Activated CD8-positive, alpha-beta memory T cell treated with anti-CD3 and anti-CD28 coated beads for 36 hours (primary cell): ENCODE measurements around the gene RAPGEF4. TPM values are rescaled to one million over a fixed set of nuclear protein-coding genes. Genes with fewer than 3 reads are reported as not detected.

Experiments used
- CTCF ChIA-PET: fragments of 350-600 bp; sonication (Branson Sonifier 250); formaldehyde crosslinking; loops from one replicate; lab custom pipeline; 2021; ENCODE audit warnings: antibody characterized with exemption; lab: Charles Lee
- POLR2A ChIA-PET: fragments of 350-600 bp; sonication (Branson Sonifier 250); formaldehyde crosslinking; loops from one replicate; lab custom pipeline; 2021; ENCODE audit warnings: antibody characterized with exemption; lab: Charles Lee
- total RNA-seq, 2 experiments: library from RNA; stranded (reverse); gene quantifications; one replicate each; pipeline ENCODE4 v1.2.3, GENCODE V29; 2021

RAPGEF4 gene
- total RNA-seq, 2 experiments from 2014 or later: not detected

DNA sequence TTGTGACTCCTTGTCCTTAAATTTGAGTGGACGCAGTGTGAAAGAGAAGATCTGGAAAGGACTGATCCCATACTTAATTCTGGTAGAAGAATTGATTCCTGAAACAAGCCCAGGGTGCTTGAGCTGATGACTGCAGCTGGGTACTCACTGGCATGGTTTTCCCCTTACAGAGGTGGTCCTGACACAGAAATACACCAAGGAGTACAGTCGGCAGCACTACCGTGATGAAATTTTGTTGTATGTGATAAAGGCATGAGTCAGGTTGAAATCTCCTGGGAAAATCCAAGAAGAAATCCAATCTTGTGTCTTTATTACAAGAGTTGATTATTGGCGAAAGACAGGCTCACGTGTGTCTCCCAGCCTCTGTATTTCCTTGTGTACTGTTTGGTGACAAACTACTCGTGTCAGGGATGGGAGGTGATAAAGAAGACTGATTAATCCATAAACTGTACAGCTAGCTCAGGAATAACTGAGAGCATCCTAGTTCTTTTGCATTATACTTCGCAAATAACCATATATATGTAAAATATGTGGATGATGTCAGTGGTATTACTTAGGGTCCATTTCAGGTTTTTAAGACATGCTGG lies 76.6 kb downstream of the RAPGEF4 start:
- POLR2A ChIA-PET: no interaction called here
- CTCF ChIA-PET: no interaction called here

- POLR2A ChIA-PET: no interaction called here
- CTCF ChIA-PET: no interaction called here
Observed at GRCh38 chr2:172813314-172813888, 77.8 kb downstream of the RAPGEF4 start.

- CTCF ChIA-PET: no interaction called here
- POLR2A ChIA-PET: no interaction called here
Observed at GRCh38 chr2:172817411-172817810, 81.8 kb downstream of the RAPGEF4 start.

DNA sequence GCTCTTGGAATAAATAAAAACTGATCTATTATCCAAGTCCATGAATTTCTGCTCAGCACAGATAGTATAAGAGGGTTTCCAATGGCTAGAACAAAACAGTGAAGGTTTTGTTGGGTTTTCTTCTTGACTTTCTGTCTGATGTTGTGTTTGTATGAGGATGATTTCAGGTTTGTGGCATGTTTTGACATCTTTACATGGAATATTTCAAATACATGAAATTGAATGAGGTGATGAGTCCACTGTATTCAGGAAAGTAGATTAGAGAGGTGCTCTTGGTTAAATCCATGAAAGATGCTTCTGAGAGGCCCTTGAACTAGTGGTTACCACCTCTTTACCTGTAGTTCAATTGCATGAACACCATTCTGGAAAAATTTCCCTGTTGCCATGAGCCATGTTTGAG lies 84.3 kb downstream of the RAPGEF4 start:
- ChIA-PET CTCF (no interaction called here), POLR2A (no interaction called here)

DNA sequence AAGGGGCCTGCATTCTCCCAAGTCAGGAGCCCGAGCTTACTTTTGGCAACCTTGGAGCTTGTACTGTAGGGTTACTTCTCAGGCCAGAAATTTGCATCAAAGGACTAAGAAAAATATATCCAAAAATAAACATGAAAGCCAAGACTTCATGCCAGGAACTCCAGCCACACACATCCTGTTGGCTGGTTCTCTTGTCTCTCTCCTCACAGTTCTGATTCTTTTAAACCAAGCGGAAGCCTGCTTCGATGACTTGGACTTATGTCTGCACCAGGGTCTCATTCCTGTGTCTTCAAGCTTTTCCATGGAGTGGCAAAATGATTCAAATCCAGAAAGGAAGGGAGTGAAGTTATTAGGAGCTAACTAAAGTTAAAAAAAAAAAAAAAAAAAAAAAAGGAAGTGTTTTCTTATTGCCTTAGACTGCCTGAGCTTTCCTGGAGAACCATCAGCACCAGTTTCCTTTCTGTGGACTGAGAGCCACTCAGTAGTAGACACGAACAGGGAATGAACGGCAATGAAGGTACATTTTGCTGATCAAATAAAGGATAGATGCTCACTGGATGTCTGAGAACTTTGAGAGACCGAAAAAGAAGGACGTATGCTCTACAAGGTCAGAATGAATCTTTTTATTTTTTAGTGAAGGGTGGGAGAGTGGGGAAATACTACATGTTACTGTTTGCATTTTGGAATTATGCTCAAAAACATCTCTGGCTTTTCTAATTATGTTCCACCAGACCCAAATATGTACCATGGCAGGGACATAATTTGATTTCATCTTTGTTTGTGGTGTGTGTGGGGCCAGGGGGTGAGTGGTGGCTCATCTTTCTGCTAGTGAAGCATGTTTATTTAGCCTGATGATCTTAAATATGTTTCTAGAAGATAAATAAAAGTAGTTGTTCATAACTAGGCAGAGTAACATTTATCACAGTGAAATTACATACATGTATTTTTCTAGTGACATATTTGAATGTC lies 86.0 kb downstream of the RAPGEF4 start:
- ChIA-PET CTCF (no interaction called here), POLR2A (no interaction called here)

- CTCF ChIA-PET: no interaction called here
Observed at GRCh38 chr2:172822585-172822984, 86.9 kb downstream of the RAPGEF4 start.

DNA sequence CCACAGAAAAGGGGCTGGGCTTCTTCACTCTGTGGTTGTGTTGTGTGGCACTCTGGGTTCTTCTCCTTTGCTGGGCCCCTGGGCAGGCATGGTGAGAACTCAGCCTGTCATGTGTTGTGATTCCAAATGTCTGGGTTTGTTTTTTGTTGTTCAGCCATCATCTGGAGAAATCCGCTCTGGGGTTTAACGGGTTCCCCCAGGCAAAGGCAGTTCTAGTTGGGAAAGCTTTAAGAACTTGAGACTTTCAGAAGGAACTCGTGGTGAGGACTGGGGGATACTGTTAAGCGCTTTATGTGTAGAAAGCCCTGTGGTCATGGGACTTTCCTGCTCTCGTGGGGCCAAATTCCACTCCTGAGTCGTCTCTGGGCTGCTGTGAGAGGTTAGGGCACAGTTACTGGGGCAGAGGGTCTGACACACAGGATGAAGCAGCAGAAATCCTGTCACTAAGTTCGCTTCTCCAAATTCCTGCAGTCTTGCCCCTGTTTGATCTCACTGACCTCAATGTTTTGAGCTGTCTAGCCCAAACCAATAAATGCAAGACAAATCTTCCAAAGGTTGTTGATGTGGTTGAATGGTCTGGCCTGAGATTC lies 87.7 kb downstream of the RAPGEF4 start:
- CTCF ChIA-PET: no interaction called here
- POLR2A ChIA-PET: no interaction called here

More at GRCh38 chr2:172822585-172822984, 86.9 kb downstream of the RAPGEF4 start:
- POLR2A ChIA-PET: no interaction called here

DNA sequence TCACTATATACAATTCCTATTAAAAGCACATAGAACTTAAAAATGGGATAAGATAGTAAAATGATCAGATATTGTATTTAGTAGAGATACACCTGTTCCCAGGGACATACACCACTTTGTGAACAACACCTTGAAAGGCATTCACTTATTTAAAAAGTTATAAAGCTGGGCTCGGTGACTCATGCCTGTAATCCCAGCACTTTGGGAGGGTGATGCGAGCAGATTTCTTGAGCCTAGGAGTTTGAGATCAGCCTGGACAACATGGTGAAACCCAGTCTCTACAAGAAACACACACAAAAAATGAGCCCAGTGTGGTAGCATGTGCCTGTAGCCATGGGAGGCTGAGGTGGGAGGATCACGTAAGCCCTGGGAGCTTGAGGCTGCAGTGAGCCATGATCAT lies 90.9 kb downstream of the RAPGEF4 start:
- POLR2A ChIA-PET: no interaction called here
- CTCF ChIA-PET: no interaction called here

GRCh38 chr2:172829229-172829628 lies 93.6 kb downstream of the RAPGEF4 start:
- CTCF ChIA-PET: no interaction called here
- POLR2A ChIA-PET: no interaction called here

GRCh38 chr2:172830482-172830881 lies 94.8 kb downstream of the RAPGEF4 start:
- ChIA-PET POLR2A (no interaction called here), CTCF (no interaction called here)

DNA sequence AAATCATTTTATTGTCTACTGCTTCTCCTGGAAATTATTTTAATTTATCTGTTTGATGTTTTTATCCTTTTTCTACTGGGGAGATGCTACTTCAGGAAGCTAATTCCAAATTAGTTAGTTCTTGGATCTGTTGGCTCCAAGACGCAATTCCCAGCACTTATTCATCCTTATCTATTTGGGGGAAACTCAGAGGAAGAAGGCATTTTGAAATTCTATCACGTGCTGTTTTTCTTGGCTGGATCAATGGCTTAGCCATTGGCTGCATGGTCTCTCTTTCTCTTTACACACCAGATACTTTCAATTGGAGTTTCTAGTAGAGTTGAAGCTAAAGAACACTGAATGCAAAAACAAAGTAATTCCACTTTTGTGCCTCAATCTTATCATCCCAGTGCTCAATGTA lies 98.3 kb downstream of the RAPGEF4 start:
- CTCF ChIA-PET: no interaction called here

DNA sequence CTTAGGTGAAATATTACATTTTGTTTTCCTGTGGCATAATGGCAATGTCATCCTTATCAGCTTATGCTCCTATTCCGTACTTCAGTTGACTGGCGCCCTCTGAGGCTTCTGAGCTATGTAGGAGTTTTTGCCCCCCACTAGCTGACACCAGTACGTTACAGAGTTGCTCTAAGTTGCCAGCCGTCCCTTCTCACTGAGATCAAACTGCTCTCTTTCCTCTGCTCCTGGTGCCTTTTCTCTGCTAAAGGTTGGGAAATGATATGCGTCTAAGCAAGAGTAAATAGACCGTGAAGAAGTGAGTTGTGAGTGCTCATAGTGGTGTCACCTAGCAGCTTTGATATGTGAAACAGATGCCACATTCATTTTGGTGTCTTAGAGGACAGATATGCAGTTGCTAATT lies 99.2 kb downstream of the RAPGEF4 start:
- ChIA-PET POLR2A (no interaction called here), CTCF (no interaction called here)

More for the DNA sequence above, 98.3 kb downstream of the RAPGEF4 start:
- POLR2A ChIA-PET: no interaction called here

GRCh38 chr2:172836347-172836821 lies 100.7 kb downstream of the RAPGEF4 start:
- CTCF ChIA-PET: no interaction called here
- POLR2A ChIA-PET: no interaction called here

- POLR2A ChIA-PET: no interaction called here
- CTCF ChIA-PET: no interaction called here
Observed at GRCh38 chr2:172836827-172837226, 101.2 kb downstream of the RAPGEF4 start.

GRCh38 chr2:172839446-172839845 lies 103.8 kb downstream of the RAPGEF4 start:
- CTCF ChIA-PET: no interaction called here
- POLR2A ChIA-PET: no interaction called here

DNA sequence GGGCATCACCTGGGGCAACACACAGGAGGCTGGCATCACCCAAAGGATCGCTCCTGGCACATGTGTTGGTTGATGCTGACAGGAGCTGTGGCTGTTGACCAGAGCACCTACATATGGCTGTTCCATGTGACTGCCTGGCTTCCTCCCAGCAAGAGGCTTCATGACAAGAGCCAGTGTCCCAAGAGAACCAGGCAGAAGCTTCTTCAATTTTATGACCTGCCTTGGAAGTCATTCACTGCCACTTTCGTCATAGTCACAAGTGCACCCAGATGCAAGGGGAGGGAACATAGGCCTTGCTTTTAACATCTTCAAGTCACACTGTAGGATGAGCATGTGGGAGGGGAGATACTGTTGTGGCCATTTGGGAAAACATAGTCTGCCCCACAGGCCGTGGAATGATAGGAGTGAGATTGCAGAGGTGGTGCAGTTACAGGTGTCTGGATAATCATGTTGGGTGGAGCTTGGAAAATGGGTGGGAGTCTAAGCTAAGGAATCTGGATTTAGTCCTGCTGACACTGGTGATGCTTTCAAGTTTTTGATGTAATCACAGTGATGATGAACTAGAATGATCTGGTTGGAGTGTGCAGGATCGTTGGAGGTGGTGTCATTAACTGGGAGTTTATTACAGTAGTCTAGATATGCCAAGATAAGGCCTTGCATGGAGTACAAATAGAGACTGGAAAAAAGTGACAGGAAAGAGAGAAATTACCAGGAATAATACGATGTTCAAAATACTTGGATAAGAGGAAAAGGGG lies 107.0 kb downstream of the RAPGEF4 start:
- CTCF ChIA-PET: no interaction called here
- POLR2A ChIA-PET: no interaction called here

- ChIA-PET POLR2A (no interaction called here), CTCF (no interaction called here)
Observed at GRCh38 chr2:172843266-172843582, 107.6 kb downstream of the RAPGEF4 start.

DNA sequence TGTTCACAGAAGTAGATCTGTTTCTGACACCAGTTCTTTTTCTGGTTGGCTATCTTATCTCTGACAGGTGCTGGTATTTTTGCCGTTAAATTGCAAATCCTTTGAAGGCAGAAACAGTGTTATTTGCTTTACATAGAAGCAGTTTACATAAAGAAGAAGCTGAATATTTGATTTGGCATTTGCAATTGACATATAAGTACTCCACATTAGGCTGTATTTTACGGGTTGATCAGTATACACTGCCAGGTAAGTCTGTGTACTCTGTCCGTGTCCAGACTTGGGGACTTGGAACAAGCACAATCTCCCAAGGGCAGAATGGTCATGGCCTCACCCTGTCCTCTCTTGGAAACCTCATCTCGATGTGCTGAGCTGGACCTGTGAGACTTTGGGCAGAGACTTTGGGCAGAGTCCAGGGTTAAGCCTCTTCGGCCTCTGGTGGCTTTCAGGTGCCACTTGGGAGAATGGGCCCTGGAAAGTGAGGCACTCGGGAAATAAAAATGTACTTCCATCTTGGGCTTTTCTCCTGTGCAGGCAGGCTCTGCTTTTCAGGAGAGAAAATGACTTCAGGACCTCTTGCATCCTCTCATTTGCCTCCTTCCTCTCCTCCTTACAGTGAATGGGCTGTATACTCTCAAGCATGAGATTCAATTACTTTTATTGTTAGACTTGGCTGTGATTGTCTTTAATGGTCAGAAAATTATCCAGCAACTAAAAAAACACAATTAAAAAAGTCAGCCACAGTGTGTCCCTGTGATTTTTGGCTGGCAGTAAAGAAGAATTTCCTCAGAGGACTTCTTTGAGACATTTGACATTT lies 108.5 kb downstream of the RAPGEF4 start:
- CTCF ChIA-PET: no interaction called here

More for the DNA sequence above, 108.5 kb downstream of the RAPGEF4 start:
- POLR2A ChIA-PET: no interaction called here
